ENCODE data around the gene BACH2. TPM values are rescaled to one million over a fixed set of nuclear protein-coding genes. Genes with fewer than 3 reads are reported as not detected.

Gene BACH2
- total RNA-seq, 4 donors from 2014 or later = 4.2 to 9.8 (median 5.8) TPM

DNA sequence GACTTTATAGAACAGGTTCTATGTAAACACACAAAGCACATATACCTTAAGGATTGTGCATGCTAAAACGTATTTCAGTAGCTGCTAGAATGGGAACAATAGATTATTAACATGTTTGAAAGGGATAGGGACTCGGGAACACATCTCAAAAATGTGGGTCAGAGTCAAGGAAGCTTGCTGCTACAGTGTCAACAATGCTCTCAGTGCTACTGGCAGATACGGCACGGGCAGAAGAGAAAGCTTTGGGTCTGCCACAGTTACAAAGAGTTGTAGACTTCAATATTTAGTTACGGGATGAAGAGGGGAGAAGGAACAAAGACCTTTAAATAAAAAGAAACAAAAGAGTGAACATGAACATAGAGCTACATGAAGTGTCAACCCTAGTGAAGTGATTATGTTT is 170.5 kb downstream of the BACH2 start:
- no peak for DNase-seq (ENCODE audit: extremely low spot score)
- intact Hi-C loops (cut with DNase I) = no loop called here
- Histone ChIP-seq H3K27me3 (no peaks in the 10 kb centered on the region), H3K36me3 (no peaks in the 10 kb centered on the region), H3K9me3 (no peaks in the 10 kb centered on the region), H3K27ac (replicated peaks in 1 of 4) (no peak overlapping the region), H3K4me3 (no peak overlapping the region), H3K4me1 (peaks cover 4 to 47% (median 43%) of the 10 kb centered on the region in 4 donors)
- whole genome bisulfite sequencing = 35% methylated on average over 5 of the region's 5 CpGs
- TF ChIP-seq POLR2AphosphoS5 (IDR thresholded peaks at IDR 0.05) (no peak), EP300 (IDR thresholded peaks at IDR 0.05) (no peak), POLR2A (IDR thresholded peaks at IDR 0.05; ENCODE audit: low read depth) (no peak)
- TF ChIP-seq, protein P1, sequence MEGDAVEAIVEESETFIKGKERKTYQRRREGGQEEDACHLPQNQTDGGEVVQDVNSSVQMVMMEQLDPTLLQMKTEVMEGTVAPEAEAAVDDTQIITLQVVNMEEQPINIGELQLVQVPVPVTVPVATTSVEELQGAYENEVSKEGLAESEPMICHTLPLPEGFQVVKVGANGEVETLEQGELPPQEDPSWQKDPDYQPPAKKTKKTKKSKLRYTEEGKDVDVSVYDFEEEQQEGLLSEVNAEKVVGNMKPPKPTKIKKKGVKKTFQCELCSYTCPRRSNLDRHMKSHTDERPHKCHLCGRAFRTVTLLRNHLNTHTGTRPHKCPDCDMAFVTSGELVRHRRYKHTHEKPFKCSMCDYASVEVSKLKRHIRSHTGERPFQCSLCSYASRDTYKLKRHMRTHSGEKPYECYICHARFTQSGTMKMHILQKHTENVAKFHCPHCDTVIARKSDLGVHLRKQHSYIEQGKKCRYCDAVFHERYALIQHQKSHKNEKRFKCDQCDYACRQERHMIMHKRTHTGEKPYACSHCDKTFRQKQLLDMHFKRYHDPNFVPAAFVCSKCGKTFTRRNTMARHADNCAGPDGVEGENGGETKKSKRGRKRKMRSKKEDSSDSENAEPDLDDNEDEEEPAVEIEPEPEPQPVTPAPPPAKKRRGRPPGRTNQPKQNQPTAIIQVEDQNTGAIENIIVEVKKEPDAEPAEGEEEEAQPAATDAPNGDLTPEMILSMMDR (IDR thresholded peaks at IDR 0.05) = no peak

DNA sequence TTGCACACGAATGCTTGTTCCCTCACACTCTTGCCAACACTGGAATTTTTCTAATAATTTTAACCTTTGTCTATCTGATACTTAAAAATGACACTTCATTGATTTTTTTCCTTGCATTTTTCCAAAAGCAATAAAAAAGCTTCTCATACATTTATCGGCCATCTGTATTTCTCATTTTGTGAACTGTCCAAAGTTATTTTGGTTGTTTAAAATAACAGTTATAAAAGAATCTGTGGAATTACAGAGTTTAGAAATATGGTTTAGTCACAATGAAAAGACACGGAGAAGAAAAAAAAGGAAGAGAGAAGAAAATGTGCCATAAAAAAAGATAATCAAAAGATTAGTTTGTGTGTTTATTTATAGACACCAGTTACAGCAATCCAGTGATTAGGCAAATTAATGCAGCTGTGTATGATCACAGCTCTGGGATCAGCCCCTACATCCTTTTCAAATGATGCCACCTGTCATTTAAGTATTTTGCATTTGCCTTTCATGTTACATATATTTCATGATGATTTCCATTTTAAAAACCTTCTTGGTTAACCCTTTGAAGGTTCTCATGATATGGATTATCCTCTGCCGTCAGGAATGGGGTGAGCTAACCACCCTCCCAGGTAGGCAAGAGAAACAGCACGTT is 171.7 kb downstream of the BACH2 start:
- no peaks in the 10 kb centered on the region for H3K36me3 ChIP-seq
- H3K27me3 ChIP-seq = no peaks in the 10 kb centered on the region
- H3K27ac ChIP-seq (replicated peaks in 1 of 4) = no peak overlapping the region
- DNase-seq (ENCODE audit: extremely low spot score) = no peak
- peaks cover 4 to 44% (median 42%) of the 10 kb centered on the region in 4 donors for H3K4me1 ChIP-seq
- WGBS = 54% methylated on average over 5 of the region's 5 CpGs
- intact Hi-C loops (cut with DNase I) = no loop called here
- no peak overlapping the region for H3K4me3 ChIP-seq
- TF ChIP-seq POLR2A (IDR thresholded peaks at IDR 0.05; ENCODE audit: low read depth) (no peak), POLR2AphosphoS5 (IDR thresholded peaks at IDR 0.05) (no peak), EP300 (IDR thresholded peaks at IDR 0.05) (no peak)
- TF ChIP-seq, protein P1 (IDR thresholded peaks at IDR 0.05) = no peak
- H3K9me3 ChIP-seq = no peaks in the 10 kb centered on the region

DNA sequence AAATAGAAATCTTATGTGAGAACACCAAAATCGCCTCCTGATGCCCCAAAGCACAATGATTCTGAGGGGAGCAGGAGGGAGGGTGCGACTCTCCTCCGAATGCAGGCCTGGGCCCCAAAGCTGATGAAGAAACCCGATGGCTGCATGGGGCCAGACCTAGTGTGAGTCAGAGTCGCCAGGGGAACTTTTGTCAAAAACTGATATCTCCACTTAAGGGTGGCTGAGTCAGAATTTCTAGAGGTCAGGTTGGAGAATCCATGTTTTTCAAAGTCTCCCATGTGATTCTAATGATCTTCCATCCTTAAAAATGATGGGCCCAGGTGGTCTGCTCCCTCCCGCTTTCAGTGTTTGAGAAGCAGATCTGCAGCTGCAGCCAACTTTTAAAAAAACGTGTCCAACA is 172.8 kb downstream of the BACH2 start:
- no peak for DNase-seq (ENCODE audit: extremely low spot score)
- TF ChIP-seq POLR2AphosphoS5 (IDR thresholded peaks at IDR 0.05) = no peak
- TF ChIP-seq EP300 (IDR thresholded peaks at IDR 0.05) = no peak
- H3K4me1 ChIP-seq = peaks cover 4 to 44% (median 42%) of the 10 kb centered on the region in 4 donors
- intact Hi-C loops (cut with DNase I) = no loop called here
- H3K27me3 ChIP-seq = no peaks in the 10 kb centered on the region
- no peaks in the 10 kb centered on the region for H3K9me3 ChIP-seq
- no peak overlapping the region for H3K27ac ChIP-seq (replicated peaks in 1 of 4)
- H3K4me3 ChIP-seq = no peak overlapping the region
- 81% methylated on average over 7 of the region's 7 CpGs for WGBS
- H3K36me3 ChIP-seq = no peaks in the 10 kb centered on the region

DNA sequence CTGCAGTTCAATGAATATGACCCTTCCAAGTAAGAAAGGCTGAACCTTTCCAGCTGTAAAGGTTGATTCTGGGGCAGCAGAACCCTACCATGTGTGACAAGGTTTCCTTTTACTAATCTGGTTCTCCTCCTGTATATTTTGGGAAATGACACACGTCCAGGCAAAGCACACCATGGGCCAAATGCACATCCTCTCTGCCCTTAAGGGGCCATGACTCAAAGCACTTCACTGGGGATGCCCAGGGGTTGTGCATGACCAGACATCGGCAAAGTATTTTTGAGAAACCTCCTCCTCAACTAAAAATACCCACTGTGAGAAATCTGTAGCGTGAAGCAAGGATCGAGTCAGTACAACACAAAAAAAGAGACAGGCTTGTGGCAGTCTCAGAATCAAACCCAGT is 174.7 kb downstream of the BACH2 start:
- no peak overlapping the region for H3K27ac ChIP-seq (replicated peaks in 1 of 4)
- no peaks in the 10 kb centered on the region for H3K27me3 ChIP-seq
- no peak for DNase-seq (ENCODE audit: extremely low spot score)
- intact Hi-C loops (cut with DNase I) = no loop called here
- no peak overlapping the region for H3K4me3 ChIP-seq
- no peaks in the 10 kb centered on the region for H3K9me3 ChIP-seq
- 72% methylated on average over 4 of the region's 4 CpGs for whole genome bisulfite sequencing
- peaks cover 4 to 33% (median 30%) of the 10 kb centered on the region in 4 donors for H3K4me1 ChIP-seq
- TF ChIP-seq POLR2AphosphoS5 (IDR thresholded peaks at IDR 0.05) = no peak
- TF ChIP-seq EP300 (IDR thresholded peaks at IDR 0.05) = no peak
- TF ChIP-seq, protein P1 (IDR thresholded peaks at IDR 0.05) = no peak
- TF ChIP-seq POLR2A (IDR thresholded peaks at IDR 0.05; ENCODE audit: low read depth) = no peak
- H3K36me3 ChIP-seq = no peaks in the 10 kb centered on the region

DNA sequence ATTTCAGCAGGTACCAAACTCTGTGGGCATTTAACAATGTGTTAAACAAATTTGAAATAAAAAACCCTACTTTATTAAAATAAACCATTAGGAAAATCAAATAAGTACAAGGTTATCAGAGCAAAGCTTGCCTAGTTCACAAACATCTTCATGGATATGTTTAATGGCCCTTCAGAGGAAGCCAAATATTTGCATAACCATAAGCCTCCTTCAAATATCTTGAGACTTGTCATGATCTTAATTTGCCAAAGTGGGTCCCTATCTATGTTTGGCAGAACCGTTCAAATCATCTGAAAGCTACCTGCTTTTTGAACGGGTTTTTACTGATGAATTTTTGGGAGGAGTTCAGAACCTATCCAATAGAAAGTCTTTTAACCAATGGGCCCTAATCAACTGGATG is 176.3 kb downstream of the BACH2 start:
- DNase-seq (ENCODE audit: extremely low spot score) = no peak
- 100% methylated on average over 2 of the region's 2 CpGs for WGBS
- intact Hi-C loops (cut with DNase I) = no loop called here
- TF ChIP-seq POLR2AphosphoS5 (IDR thresholded peaks at IDR 0.05) = no peak
- TF ChIP-seq, protein P1 (IDR thresholded peaks at IDR 0.05) = no peak
- TF ChIP-seq POLR2A (IDR thresholded peaks at IDR 0.05; ENCODE audit: low read depth) = no peak
- no peak for TF ChIP-seq EP300 (IDR thresholded peaks at IDR 0.05)
- H3K27ac ChIP-seq (replicated peaks in 1 of 4) = no peak overlapping the region
- H3K4me3 ChIP-seq = no peak overlapping the region
- no peaks in the 10 kb centered on the region for H3K36me3 ChIP-seq
- H3K4me1 ChIP-seq = peaks cover 4 to 16% (median 14%) of the 10 kb centered on the region in 4 donors
- H3K9me3 ChIP-seq = no peaks in the 10 kb centered on the region
- no peaks in the 10 kb centered on the region for H3K27me3 ChIP-seq
